HEK293T (cell line): ENCODE measurements around the gene RTP3.

Source experiments
- BHLHE40 ChIP-seq: fragments of 450-650 bp; IDR thresholded peaks from 2 replicates; pipeline ENCODE4 v1.6.1; 2016; ENCODE audit warnings: mild to moderate bottlenecking, moderate library complexity, borderline replicate concordance
- FOXA1 ChIP-seq: fragments of 450-650 bp; IDR thresholded peaks from 2 replicates; pipeline ENCODE4 v1.6.1; 2016; ENCODE audit warnings: mild to moderate bottlenecking

- no peak for TF ChIP-seq FOXA1
- no peak for TF ChIP-seq BHLHE40
Observed at GRCh38 chr3:46544771-46545503, 47.2 kb downstream of the RTP3 start.
